ENCODE data around the gene TMEM11.
"Not testable (repeated sequence)": the region's sequence is repeated elsewhere in the genome, so short reads cannot be mapped to it uniquely, and the experiment has no call there.

Gene TMEM11

DNA sequence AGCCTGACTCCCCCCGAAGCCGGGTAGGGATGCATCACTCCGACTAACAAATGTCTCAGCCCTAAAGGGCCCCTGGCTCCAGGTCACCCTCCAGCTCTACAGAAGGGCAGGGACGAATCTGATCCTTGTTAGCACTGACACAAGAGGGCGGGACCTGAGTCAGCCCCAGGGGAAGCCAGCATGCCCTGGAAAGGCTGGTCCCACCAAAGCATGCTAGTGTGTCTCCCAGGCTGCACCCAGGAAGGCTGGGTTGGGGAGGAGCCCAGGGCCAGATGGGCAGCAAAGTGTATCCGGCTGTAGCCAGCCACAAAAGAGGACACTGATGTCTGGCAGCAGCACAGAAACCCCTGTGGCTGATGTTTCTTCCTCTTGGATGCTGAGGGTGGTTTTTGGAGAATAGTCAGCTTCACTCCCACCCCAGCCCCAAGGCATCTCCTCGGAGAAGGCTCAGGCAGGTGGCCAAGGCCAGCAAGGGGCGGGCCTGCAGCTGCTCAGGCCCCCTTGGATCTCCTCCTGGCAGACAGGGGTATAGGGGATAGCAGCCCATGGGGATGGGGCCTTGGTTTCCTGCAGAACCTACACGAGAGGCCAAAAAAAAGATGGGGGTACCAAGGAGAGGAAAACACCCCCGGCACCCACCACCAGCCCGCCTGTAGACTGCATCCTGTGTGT lies 28.2 kb upstream of the TMEM11 start:
- peak; percentile 30 for DNase-seq

DNA sequence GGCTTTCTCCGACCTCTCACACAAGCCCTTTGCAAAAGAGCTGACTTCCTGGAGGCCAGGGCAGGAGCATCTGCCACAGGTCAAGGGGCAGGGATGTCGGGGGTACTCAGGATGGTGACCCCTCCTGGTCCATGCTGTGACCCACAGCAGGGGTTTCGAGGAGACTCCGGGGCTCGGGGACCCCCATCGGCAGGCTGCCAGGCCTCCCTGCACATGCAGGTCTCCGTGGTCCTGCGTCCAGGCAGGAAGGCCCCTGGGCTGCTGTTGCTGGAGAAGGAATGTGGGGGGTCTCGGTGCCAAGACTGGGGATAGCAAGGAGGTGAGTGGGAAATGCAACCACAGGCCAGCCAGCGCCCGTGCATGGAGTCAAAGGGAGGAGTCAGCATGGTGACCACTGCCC lies 27.6 kb upstream of the TMEM11 start:
- DNase-seq: no peak

DNA sequence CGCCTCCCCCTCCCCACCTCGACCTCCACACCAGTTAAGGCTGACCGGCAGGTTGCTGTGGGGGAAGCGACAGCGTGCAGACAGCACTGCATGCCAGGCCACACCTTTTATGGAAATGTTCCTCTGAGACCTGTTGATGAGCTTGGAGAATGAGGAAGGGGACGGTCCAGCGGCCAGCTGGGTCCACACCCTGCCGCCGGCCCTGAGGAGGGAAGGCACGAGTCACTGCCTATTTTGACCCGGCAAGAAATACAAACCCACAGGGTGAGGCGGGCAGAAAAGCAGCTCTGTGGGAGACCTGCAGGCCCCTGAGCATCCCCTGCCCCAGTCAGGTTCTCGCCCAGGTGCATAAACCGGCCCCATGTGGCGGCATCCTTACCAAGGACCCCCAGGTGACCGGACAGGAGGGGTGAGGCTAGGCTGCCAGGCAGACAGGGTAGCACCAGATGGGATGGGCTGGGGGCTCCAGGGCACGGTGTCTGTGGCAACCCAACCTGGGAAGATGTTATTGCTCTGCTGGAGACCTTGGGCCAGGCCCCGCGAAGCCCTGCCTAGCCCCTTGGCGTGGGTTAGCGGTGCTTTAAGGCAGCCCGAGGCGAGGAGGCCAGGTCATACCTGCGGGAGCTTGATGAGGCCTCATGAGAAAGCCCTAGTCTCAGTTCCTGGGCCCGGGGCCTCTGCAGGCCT lies 26.6 kb upstream of the TMEM11 start:
- no peak for DNase-seq

- DNase-seq: peak; percentile 27
These were observed 25.9 kb upstream of the TMEM11 start for GRCh38 chr17:21239680-21240368.

GRCh38 chr17:21235921-21236320 lies 22.0 kb upstream of the TMEM11 start:
- no peak for DNase-seq

DNA sequence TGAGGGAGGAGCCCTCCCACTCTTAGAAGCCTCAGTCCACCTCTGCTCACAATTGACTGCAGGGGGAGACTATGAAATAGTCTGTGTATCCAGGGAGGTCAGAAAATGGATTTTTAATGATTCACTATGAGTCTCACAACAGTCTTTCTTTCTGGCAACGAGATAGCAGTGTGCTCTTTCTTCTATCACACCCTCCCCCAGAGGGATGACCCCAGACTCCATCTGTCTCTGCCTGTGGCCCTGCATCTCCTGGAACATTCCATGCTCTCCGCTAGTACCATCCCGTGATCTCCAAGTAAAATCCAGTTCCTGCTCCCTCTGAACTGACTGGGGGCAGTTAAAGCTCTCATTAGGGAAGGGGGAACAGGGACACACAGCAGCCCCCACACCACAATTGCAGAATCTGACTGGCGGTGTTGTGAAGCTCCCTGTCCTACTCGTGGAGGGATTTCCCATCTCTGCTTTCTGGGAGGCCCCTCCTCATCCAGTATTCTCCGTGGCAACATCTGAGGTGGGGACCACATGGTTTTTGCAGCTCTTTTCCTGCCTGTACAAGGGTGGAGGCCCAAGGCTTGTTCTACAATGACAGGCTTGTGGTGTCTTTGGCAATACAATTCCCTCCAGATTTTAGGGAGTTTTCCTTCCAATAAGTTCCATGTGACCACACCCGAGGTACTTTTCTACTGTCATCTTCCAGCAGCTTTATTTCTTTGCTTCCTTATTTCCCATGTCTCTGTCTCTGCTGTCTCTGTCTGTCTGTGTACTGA lies 19.8 kb upstream of the TMEM11 start:
- no peak for DNase-seq

DNA sequence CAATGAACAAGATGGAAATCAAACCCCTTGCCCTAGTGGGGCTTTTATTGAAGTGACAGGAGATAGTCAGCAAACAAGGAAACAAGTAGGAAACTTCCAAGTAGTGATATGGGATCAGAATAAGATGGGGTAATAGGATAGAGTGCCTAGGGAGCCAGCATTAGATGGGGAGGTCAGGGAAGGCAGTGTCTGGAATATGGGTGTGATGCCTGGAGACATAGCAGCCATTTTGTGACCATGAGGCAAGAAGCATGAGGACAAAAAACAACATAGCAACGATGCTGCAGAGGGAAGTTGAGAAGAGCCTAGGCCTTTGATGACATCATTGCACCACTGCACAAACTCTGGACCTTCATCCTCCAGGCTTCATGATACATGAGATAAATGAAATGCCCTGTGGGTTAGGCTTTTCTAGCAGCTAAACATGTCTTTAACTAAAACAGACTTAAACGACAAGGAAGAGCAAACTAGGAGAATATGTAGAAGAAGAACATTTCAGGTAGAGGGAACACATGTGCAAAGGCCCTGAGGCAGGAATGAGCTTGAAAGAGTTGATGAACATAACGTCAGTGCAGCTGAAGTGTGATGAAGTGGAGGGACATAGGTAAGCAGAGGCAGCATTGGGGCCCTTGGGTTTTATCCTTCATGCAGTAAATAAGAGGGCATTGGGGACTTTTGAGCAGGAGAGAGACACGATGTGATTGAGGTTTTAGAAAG lies 18.2 kb upstream of the TMEM11 start:
- DNase-seq: no peak

DNA sequence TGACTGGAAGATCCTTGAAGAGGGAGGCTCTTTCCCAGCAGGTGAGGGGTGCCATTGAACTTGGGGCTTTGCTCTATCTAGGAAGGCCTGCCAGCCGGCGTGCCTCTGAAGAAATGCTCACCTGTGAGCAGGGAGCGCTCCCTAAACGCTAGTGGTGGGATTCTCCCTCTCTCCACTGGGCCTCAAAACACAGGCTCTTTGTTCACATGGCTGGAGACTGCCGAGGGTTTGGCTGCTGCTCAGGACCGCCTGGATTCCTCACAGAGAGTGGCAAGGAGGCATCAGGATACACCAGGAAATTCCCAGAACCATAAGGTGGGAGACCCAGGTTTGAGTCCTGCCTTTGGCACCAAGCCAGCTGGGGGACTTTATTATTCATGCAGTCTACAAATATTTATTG lies 17.6 kb upstream of the TMEM11 start:
- no peak for DNase-seq

DNA sequence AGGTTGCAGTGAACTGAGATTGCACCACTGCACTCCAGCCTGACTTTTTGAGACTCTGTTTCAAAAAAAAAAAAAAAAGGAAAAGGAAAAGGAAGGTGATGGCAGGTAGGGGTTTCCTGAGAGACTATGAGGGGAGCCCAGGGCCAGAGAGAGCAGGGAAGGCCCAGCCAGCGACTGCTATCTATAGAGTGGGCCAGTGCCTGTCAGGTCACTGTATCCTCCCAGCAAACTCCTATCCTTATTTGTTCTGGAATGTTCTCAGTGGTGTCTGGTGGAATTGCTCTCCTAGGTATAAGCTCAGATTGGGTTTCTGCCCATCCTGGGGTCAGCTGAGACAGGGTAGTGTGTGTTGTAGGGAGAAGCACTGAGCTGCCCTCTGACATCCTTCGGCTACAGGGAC lies 14.9 kb upstream of the TMEM11 start:
- DNase-seq: no peak

- no peak for DNase-seq
These were observed 14.2 kb upstream of the TMEM11 start for GRCh38 chr17:21228111-21228510.

- DNase-seq: not testable (repeated sequence)
These were observed 13.3 kb upstream of the TMEM11 start for GRCh38 chr17:21227277-21227676.

DNA sequence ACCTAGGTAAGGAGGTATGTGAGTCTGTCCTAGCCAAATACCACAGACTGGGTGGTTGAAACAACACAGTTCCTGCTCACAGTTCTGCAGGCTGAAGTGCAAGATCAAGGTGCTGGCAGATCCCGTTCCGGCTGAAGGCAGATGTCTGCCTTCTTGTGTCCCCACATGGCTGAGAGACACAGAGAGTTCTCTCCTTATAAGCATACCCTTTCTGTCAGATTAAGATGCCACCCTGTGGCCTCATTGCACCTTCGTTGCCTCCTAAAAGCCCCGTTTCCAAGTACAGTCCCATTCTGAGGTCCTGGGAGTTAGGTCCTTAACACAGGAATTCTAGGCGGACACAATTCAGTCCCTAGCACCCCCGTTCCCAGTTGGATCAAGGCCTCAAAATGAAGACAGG lies 9.1 kb upstream of the TMEM11 start:
- DNase-seq: no peak

DNA sequence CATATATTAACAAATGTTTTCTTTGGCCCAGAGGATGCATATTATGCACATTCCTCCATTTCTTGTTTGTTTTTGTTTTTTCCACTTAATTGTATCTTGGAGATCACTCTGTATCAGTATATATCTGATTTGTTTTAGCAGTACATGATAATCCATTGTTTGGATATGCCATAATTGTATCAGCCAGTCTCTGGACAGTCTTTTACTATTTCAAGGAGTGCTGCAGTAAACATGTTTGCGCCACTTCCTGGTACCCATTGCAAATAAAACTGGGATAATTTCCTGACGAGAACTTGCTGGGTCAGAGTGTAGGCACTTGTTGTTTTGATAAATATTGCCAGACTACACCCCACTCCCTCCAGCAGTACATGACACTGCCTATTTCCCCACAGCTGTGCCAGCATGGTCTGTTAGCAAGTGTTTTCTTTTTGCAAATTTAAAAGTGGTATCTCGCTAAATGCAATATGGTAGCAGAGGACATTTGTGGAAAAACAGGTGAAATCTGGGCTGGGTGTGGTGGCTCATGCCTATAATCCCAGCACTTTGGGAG lies 4.9 kb upstream of the TMEM11 start:
- DNase-seq: no peak

- no peak for DNase-seq
These were observed 4.1 kb upstream of the TMEM11 start for GRCh38 chr17:21218101-21218500.

DNA sequence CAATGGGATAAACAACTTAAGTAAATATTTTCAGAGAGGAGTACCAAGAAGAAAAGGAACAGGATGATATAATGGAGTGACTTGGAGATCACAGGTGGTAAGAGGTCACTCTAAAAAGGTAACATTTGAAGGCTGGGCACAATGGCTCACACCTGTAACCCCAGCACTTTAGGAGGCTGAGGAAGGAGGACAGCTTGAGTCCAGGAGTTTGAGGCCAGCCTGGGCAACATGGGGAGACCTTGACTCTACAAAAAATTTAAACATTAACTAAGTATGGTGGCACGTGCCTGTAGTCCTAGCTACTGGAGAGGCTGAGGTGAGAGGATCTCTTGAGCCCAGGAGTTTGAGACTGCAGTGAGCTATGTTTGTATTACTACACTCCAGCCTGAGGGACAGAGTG lies 3.4 kb upstream of the TMEM11 start:
- no peak for DNase-seq

- no peak for DNase-seq
These were observed 2.0 kb upstream of the TMEM11 start for GRCh38 chr17:21215935-21216334.

- peak; percentile 33 for DNase-seq
These were observed 998 bp upstream of the TMEM11 start for GRCh38 chr17:21214777-21215541.

- DNase-seq: no peak
These were observed 335 bp downstream of the TMEM11 start for GRCh38 chr17:21213638-21214014.

- no peak for DNase-seq
These were observed 929 bp downstream of the TMEM11 start for GRCh38 chr17:21212826-21213637.

- DNase-seq: no peak
These were observed 2.0 kb downstream of the TMEM11 start for GRCh38 chr17:21211825-21212479.
